ENCODE data around the gene NOL12.

Gene NOL12

GRCh38 chr22:37659066-37659896, 26.9 kb upstream of the NOL12 start:
- peak overlapping the region; percentile 73 for H3K4me3 ChIP-seq (ENCODE audit: low read depth, low read length)
- TF ChIP-seq POLR2A (IDR thresholded peaks at IDR 0.05; ENCODE audit: extremely low read depth, insufficient read length) (no peak), MAX (IDR thresholded peaks at IDR 0.05; ENCODE audit: low read depth, low read length) (0 out of 2 replicates have a peak, but pooled peaks have one; percentile 14)
- DNase-seq (ENCODE audit: low read depth) = peak; percentile 58

- TF ChIP-seq CTCF (IDR thresholded peaks at IDR 0.05; ENCODE audit: low read depth, low read length) (no peak), MYC (IDR thresholded peaks at IDR 0.05; ENCODE audit: low read depth, low read length) (no peak), MAX (IDR thresholded peaks at IDR 0.05; ENCODE audit: low read depth, low read length) (no peak), POLR2A (IDR thresholded peaks at IDR 0.05; ENCODE audit: extremely low read depth, insufficient read length) (no peak)
- peak; percentile 25 for DNase-seq (ENCODE audit: low read depth)
- peak overlapping the region; percentile 73 for H3K4me3 ChIP-seq (ENCODE audit: low read depth, low read length)
Observed at GRCh38 chr22:37659897-37660708, 26.0 kb upstream of the NOL12 start.

GRCh38 chr22:37660709-37661045, 25.5 kb upstream of the NOL12 start:
- peak overlapping the region; percentile 73 for H3K4me3 ChIP-seq (ENCODE audit: low read depth, low read length)
- DNase-seq (ENCODE audit: low read depth) = no peak
- no peak for TF ChIP-seq POLR2A (IDR thresholded peaks at IDR 0.05; ENCODE audit: extremely low read depth, insufficient read length)
- no peak for TF ChIP-seq MAX (IDR thresholded peaks at IDR 0.05; ENCODE audit: low read depth, low read length)
- TF ChIP-seq MYC (IDR thresholded peaks at IDR 0.05; ENCODE audit: low read depth, low read length) = no peak
- TF ChIP-seq CTCF (IDR thresholded peaks at IDR 0.05; ENCODE audit: low read depth, low read length) = no peak

GRCh38 chr22:37661160-37661924, 24.8 kb upstream of the NOL12 start:
- DNase-seq (ENCODE audit: low read depth) = peak; percentile 47
- peak overlapping the region; percentile 73 for H3K4me3 ChIP-seq (ENCODE audit: low read depth, low read length)

GRCh38 chr22:37662039-37662438, 24.1 kb upstream of the NOL12 start:
- H3K4me3 ChIP-seq (ENCODE audit: low read depth, low read length) = peak overlapping the region; percentile 11
- TF ChIP-seq MAX (IDR thresholded peaks at IDR 0.05; ENCODE audit: low read depth, low read length) (no peak), CTCF (IDR thresholded peaks at IDR 0.05; ENCODE audit: low read depth, low read length) (no peak), MYC (IDR thresholded peaks at IDR 0.05; ENCODE audit: low read depth, low read length) (no peak), POLR2A (IDR thresholded peaks at IDR 0.05; ENCODE audit: extremely low read depth, insufficient read length) (no peak)
- DNase-seq (ENCODE audit: low read depth) = no peak

More at GRCh38 chr22:37661160-37661924, 24.8 kb upstream of the NOL12 start:
- TF ChIP-seq POLR2A (IDR thresholded peaks at IDR 0.05; ENCODE audit: extremely low read depth, insufficient read length) = no peak
- TF ChIP-seq MYC (IDR thresholded peaks at IDR 0.05; ENCODE audit: low read depth, low read length) = no peak
- peak; percentile 30 for TF ChIP-seq CTCF (IDR thresholded peaks at IDR 0.05; ENCODE audit: low read depth, low read length)

Measured in NB4 (cell line).